Measurements from ENCODE around the gene DCAF5. TPM values are rescaled to one million over a fixed set of nuclear protein-coding genes. Genes with fewer than 3 reads are reported as not detected.
"Not testable (repeated sequence)": the region's sequence is repeated elsewhere in the genome, so short reads cannot be mapped to it uniquely, and the experiment has no call there.

The DCAF5 gene
- total RNA-seq, 1 donor from 2014 or later, result 48.3 TPM

- Mint-ChIP-seq H3K36me3 (ENCODE audit: low read depth) (no peaks in the 10 kb centered on the region), H3K9me3 (ENCODE audit: low read depth) (no peaks in the 10 kb centered on the region), H3K27ac (ENCODE audit: unreplicated experiment) (no peak overlapping the region), H3K4me3 (ENCODE audit: unreplicated experiment) (no peak overlapping the region), H3K4me1 (ENCODE audit: low read depth) (peaks cover 18% of the 10 kb centered on the region), H3K27me3 (ENCODE audit: low read depth) (no peaks in the 10 kb centered on the region)
- no peak for DNase-seq (ENCODE audit: low spot score)
- TF ChIP-seq, protein P1, sequence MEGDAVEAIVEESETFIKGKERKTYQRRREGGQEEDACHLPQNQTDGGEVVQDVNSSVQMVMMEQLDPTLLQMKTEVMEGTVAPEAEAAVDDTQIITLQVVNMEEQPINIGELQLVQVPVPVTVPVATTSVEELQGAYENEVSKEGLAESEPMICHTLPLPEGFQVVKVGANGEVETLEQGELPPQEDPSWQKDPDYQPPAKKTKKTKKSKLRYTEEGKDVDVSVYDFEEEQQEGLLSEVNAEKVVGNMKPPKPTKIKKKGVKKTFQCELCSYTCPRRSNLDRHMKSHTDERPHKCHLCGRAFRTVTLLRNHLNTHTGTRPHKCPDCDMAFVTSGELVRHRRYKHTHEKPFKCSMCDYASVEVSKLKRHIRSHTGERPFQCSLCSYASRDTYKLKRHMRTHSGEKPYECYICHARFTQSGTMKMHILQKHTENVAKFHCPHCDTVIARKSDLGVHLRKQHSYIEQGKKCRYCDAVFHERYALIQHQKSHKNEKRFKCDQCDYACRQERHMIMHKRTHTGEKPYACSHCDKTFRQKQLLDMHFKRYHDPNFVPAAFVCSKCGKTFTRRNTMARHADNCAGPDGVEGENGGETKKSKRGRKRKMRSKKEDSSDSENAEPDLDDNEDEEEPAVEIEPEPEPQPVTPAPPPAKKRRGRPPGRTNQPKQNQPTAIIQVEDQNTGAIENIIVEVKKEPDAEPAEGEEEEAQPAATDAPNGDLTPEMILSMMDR (IDR thresholded peaks at IDR 0.05), result no peak
Measured at GRCh38 chr14:69190191-69190590, 37.3 kb upstream of the DCAF5 start.

GRCh38 chr14:69183735-69184134 lies 30.8 kb upstream of the DCAF5 start:
- Mint-ChIP-seq H3K36me3 (ENCODE audit: low read depth) (no peaks in the 10 kb centered on the region), H3K27me3 (ENCODE audit: low read depth) (peaks cover 2% of the 10 kb centered on the region), H3K27ac (ENCODE audit: unreplicated experiment) (no peak overlapping the region), H3K4me3 (ENCODE audit: unreplicated experiment) (no peak overlapping the region), H3K4me1 (ENCODE audit: low read depth) (peaks cover 3% of the 10 kb centered on the region), H3K9me3 (ENCODE audit: low read depth) (no peaks in the 10 kb centered on the region)
- DNase-seq (ENCODE audit: low spot score), result no peak
- TF ChIP-seq, protein P1 (IDR thresholded peaks at IDR 0.05), result no peak

DNA sequence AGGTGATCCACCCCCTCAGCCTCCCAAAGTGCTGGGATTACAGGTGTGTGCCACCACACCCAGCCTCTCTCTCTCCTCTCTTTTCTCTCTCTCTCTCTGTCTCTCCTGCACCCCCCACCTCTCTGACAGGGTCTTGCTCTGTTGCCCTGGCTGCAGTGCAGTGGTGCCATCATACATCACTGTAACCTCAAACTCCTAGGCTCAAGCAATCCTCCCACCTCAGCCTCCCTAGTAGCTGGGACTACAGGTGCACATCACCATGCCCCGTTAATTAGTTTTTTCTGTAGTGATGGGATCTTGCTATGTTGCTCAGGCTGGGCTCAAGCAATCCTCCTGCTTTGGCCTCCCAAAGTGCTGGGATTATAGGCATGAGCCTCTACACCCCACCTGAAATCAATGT lies 29.7 kb upstream of the DCAF5 start:
- not testable (repeated sequence) for H3K4me1 Mint-ChIP-seq (ENCODE audit: low read depth); H3K9me3 Mint-ChIP-seq (ENCODE audit: low read depth); H3K27ac Mint-ChIP-seq (ENCODE audit: unreplicated experiment); H3K36me3 Mint-ChIP-seq (ENCODE audit: low read depth); H3K4me3 Mint-ChIP-seq (ENCODE audit: unreplicated experiment); DNase-seq (ENCODE audit: low spot score); H3K27me3 Mint-ChIP-seq (ENCODE audit: low read depth)

DNA sequence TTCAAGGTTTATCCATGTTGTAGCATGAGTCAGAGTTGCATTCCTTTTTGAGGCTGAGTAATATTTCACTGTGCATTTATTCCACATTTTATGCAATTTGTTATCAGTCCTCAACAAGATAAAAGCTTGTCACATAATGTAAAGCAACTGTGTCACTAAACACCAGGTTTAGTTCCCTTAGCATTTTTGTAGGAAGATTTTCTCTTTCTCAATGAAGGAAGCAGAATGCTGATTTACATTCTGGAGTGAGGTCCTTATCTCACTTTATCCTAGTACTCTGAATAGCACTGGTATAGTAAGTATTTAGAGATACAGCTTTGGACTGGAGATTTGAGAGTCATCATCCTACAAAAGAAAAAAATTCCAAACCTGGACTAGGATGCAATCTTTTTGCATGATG lies 28.6 kb upstream of the DCAF5 start:
- TF ChIP-seq, protein P1 (IDR thresholded peaks at IDR 0.05), result no peak
- Mint-ChIP-seq H3K9me3 (ENCODE audit: low read depth) (no peaks in the 10 kb centered on the region), H3K27ac (ENCODE audit: unreplicated experiment) (no peak overlapping the region), H3K4me3 (ENCODE audit: unreplicated experiment) (no peak overlapping the region), H3K27me3 (ENCODE audit: low read depth) (peaks cover 8% of the 10 kb centered on the region), H3K4me1 (ENCODE audit: low read depth) (peaks cover 3% of the 10 kb centered on the region), H3K36me3 (ENCODE audit: low read depth) (no peaks in the 10 kb centered on the region)
- DNase-seq (ENCODE audit: low spot score), result no peak

DNA sequence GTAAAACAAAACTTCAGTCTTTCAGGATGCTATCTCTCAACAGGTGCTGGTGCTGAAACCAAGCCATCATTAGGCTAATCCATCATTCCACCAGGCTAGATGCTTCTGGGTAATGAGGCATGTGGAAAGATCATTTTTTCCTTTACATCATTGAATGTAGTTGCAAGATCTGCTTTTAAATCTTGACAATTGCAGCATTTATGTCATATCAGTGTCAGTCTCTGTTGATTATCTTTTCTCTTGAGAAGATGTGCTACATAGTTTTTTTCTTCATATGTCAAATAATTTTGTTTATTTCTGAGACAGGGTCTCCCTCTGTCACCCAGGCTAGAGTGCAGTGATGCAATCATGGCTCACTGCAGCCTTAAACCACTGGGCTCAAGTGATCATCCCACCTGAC lies 22.2 kb upstream of the DCAF5 start:
- DNase-seq (ENCODE audit: low spot score), result no peak
- peaks cover 17% of the 10 kb centered on the region for H3K27me3 Mint-ChIP-seq (ENCODE audit: low read depth)
- no peak overlapping the region for H3K27ac Mint-ChIP-seq (ENCODE audit: unreplicated experiment)
- H3K4me3 Mint-ChIP-seq (ENCODE audit: unreplicated experiment), result no peak overlapping the region
- H3K4me1 Mint-ChIP-seq (ENCODE audit: low read depth), result no peaks in the 10 kb centered on the region
- H3K9me3 Mint-ChIP-seq (ENCODE audit: low read depth), result no peaks in the 10 kb centered on the region
- no peaks in the 10 kb centered on the region for H3K36me3 Mint-ChIP-seq (ENCODE audit: low read depth)
- TF ChIP-seq, protein P1 (IDR thresholded peaks at IDR 0.05), result no peak

- H3K27ac Mint-ChIP-seq (ENCODE audit: unreplicated experiment), result no peak overlapping the region
- no peak for DNase-seq (ENCODE audit: low spot score)
- H3K27me3 Mint-ChIP-seq (ENCODE audit: low read depth), result peaks cover 12% of the 10 kb centered on the region
- no peaks in the 10 kb centered on the region for H3K36me3 Mint-ChIP-seq (ENCODE audit: low read depth)
- TF ChIP-seq, protein P1 (IDR thresholded peaks at IDR 0.05), result no peak
- H3K9me3 Mint-ChIP-seq (ENCODE audit: low read depth), result no peaks in the 10 kb centered on the region
- H3K4me3 Mint-ChIP-seq (ENCODE audit: unreplicated experiment), result no peak overlapping the region
- no peaks in the 10 kb centered on the region for H3K4me1 Mint-ChIP-seq (ENCODE audit: low read depth)
Measured at GRCh38 chr14:69171569-69171968, 18.6 kb upstream of the DCAF5 start.

All from chondrocyte (in vitro differentiated cells).